OCI-LY3 (cell line): ENCODE results near the gene GJA5.

Experiments used
- H2AFZ ChIP-seq: fragments of 200-600, 300-600 bp; shearing (Covaris generic); 2 replicates; pipeline ENCODE4 v1.6.0; 2014; ENCODE audit warnings: antibody characterized with exemption, low read depth, low read length
- H3K27ac ChIP-seq: fragments of 200-600, 300-600 bp; sonication (generic); 2 replicates; pipeline ENCODE4 v1.5.1; 2014; ENCODE audit warnings: mild to moderate bottlenecking, low read length, moderate library complexity, mixed read lengths
- H3K27me3 ChIP-seq: fragments of 200-600, 300-600 bp; sonication (generic); 2 replicates; pipeline ENCODE4 v1.6.1; 2014; ENCODE audit warnings: low read depth, low read length, mixed read lengths
- H3K36me3 ChIP-seq: fragments of 200-600, 300-600 bp; sonication (generic); replicated peaks from 2 replicates; pipeline ENCODE3; 2014; ENCODE audit warnings: low read depth, low read length, mixed read lengths
- H3K4me1 ChIP-seq: fragments of 300-600, 200-600 bp; sonication (generic); 2 replicates; pipeline ENCODE4 v1.6.1; 2014; ENCODE audit warnings: low read length, mixed read lengths
- H3K4me2 ChIP-seq: fragments of 200-600, 300-600 bp; sonication (generic); 2 replicates; pipeline ENCODE4 v1.6.1; 2014; ENCODE audit warnings: low read length, mixed read lengths
- H3K4me3 ChIP-seq: fragments of 300-600, 200-600 bp; sonication (generic); 2 replicates; pipeline ENCODE4 v1.5.1; 2014; ENCODE audit warnings: antibody characterized with exemption, mild to moderate bottlenecking, low read length, moderate library complexity
- H3K79me2 ChIP-seq: fragments of 300-600, 200-600 bp; shearing (Covaris generic); 2 replicates; pipeline ENCODE4 v1.6.1; 2014; ENCODE audit warnings: mild to moderate bottlenecking, low read length, mixed read lengths
- H3K9ac ChIP-seq: fragments of 300-600, 200-600 bp; shearing (Covaris generic); 2 replicates; pipeline ENCODE4 v1.6.0; 2014; ENCODE audit warnings: mild to moderate bottlenecking, low read length, moderate library complexity
- H3K9me3 ChIP-seq: fragments of 200-600, 300-600 bp; shearing (Covaris generic); 2 replicates; pipeline ENCODE4 v1.6.1; 2014; ENCODE audit warnings: low read length, mixed read lengths; ENCODE audit not compliant: insufficient read depth
- H4K20me1 ChIP-seq: fragments of 200-600, 300-600 bp; sonication (generic); 2 replicates; pipeline ENCODE4 v1.6.1; 2016; ENCODE audit warnings: low read length, mixed read lengths; ENCODE audit not compliant: insufficient read depth
- EZH2phosphoT487 ChIP-seq: fragments of 200-600 bp; shearing (Covaris generic); IDR thresholded peaks from 2 replicates; pipeline ENCODE4 v1.6.1; 2018; ENCODE audit warnings: antibody characterized with exemption, mixed run types, low read depth
- TF ChIP-seq, protein P1 (sequence below): fragments of 200-600, 300-600 bp; sonication (generic); IDR thresholded peaks from 2 replicates; pipeline ENCODE4 v1.5.1; 2014; ENCODE audit warnings: antibody characterized with exemption, low read length, low read depth

GJA5 gene

DNA sequence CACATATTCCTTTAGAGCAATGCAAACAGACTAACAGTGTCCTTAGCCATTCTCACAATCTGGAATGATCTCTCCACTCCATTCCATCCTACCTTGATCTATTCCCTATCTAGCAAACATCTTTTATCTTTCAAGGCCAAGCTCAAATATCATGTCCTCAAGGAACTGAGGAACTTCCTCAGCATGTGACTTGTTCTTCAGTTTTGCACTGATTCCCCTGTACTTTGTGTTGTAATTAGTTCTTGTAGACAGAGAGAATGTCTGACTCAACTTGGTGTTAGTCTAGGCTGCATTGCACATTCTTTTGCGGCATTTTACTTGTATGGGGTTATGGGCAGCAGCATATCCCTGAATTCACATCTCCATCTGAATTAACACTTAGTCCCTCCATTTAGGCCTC lies 31.5 kb upstream of the GJA5 start:
- H3K4me2 ChIP-seq: no peak overlapping the region
- no peaks in the 10 kb centered on the region for H3K9me3 ChIP-seq
- no peaks in the 10 kb centered on the region for H3K79me2 ChIP-seq
- no peak overlapping the region for H2AFZ ChIP-seq
- H4K20me1 ChIP-seq: no peaks in the 10 kb centered on the region
- peaks cover 17% of the 10 kb centered on the region; the same call in 1 of the 2 replicates for H3K27me3 ChIP-seq
- H3K4me3 ChIP-seq: no peak overlapping the region
- no peak overlapping the region for H3K27ac ChIP-seq
- no peak overlapping the region for H3K9ac ChIP-seq
- no peaks in the 10 kb centered on the region for H3K36me3 ChIP-seq
- no peak for TF ChIP-seq EZH2phosphoT487
- TF ChIP-seq, protein P1, sequence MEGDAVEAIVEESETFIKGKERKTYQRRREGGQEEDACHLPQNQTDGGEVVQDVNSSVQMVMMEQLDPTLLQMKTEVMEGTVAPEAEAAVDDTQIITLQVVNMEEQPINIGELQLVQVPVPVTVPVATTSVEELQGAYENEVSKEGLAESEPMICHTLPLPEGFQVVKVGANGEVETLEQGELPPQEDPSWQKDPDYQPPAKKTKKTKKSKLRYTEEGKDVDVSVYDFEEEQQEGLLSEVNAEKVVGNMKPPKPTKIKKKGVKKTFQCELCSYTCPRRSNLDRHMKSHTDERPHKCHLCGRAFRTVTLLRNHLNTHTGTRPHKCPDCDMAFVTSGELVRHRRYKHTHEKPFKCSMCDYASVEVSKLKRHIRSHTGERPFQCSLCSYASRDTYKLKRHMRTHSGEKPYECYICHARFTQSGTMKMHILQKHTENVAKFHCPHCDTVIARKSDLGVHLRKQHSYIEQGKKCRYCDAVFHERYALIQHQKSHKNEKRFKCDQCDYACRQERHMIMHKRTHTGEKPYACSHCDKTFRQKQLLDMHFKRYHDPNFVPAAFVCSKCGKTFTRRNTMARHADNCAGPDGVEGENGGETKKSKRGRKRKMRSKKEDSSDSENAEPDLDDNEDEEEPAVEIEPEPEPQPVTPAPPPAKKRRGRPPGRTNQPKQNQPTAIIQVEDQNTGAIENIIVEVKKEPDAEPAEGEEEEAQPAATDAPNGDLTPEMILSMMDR: no peak
- no peaks in the 10 kb centered on the region for H3K4me1 ChIP-seq

DNA sequence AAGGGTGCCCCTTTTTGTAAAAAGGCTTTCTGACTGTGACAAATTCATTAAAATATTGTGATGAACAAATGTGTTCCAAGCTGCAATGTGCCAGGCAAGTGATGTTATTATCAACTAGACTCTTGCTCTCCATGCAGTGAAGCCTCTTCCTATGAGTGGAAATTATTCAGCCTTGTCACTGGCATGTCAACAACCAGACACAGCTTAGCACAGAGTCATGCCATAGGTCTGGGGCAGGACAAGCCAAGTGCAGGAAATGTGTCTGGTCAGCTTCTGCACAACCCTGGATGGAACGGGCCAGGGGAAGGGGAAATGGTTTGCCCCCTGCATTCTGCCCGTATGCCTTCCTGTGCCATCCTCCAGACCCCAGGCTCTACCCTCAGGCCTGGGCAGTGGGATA lies 27.4 kb upstream of the GJA5 start:
- no peak for TF ChIP-seq EZH2phosphoT487
- TF ChIP-seq, protein P1: no peak
- Histone ChIP-seq H3K9ac (no peak overlapping the region), H3K27ac (no peak overlapping the region), H3K4me1 (no peaks in the 10 kb centered on the region), H3K27me3 (peaks cover 46% of the 10 kb centered on the region), H3K79me2 (no peaks in the 10 kb centered on the region), H3K9me3 (no peaks in the 10 kb centered on the region), H3K4me2 (no peak overlapping the region), H2AFZ (no peak overlapping the region), H4K20me1 (no peaks in the 10 kb centered on the region), H3K36me3 (no peaks in the 10 kb centered on the region), H3K4me3 (no peak overlapping the region)

DNA sequence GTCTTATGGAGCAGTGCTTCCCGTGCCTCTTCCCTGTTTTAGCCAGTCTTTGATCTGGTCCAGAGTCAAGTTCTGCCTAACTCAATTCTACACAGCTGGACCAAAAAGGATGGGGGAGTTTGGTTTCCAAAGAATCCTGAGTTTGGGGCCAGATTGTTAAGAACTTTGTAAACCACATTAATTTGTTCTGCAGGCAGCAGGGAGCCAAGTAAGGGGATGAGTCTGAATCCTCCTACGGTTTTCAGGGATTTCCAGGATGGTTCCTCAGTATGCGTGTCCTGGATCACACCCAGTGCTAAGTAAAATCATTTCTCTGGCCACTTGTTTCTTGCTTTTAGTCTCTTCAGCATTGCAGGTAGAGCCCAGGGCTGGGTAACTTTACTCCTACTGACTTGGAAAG lies 26.1 kb upstream of the GJA5 start:
- H3K4me1 ChIP-seq: no peaks in the 10 kb centered on the region
- H3K27me3 ChIP-seq: peaks cover 53% of the 10 kb centered on the region
- no peak overlapping the region for H3K27ac ChIP-seq
- no peaks in the 10 kb centered on the region for H3K79me2 ChIP-seq
- no peak overlapping the region for H3K4me2 ChIP-seq
- no peak overlapping the region for H3K4me3 ChIP-seq
- H3K9me3 ChIP-seq: no peaks in the 10 kb centered on the region
- TF ChIP-seq, protein P1: no peak
- H2AFZ ChIP-seq: no peak overlapping the region
- no peak overlapping the region for H3K9ac ChIP-seq
- H4K20me1 ChIP-seq: no peaks in the 10 kb centered on the region
- no peaks in the 10 kb centered on the region for H3K36me3 ChIP-seq

DNA sequence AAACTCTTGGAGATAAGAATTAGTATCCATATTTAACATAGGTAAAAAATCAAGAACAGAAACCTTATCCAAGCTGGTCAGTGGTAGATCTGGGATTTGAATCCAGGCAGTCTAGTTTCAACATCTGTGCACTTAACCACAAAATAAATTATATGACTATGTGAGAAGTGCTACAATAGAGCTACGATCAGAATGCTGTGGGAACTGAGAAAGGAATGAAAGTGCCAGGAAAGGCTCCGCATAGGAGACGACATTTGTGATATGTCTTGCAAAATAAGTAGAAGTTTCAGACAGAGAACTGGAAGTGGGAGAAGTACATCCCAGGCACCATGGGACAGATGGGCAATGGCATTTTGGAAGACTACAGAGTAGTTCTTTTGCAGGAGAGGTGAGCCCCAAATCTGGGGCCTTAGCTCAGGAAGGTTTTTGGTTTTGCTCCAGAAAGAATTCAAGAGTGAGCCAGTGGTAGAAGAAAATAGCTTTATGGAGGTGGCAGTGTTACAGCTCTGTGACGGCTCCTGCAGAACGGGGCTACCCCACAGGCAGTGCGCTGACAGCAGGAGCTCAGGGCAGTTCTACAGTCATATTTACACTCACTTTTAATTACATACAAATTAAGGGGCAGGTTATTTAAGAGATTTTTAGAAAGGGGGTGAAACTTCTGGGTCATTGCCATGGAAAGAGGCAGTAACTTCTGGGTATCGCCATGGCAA lies 25.5 kb upstream of the GJA5 start:
- Histone ChIP-seq H3K79me2 (no peaks in the 10 kb centered on the region), H3K9ac (no peak overlapping the region), H2AFZ (no peak overlapping the region), H3K4me2 (no peak overlapping the region), H3K9me3 (no peaks in the 10 kb centered on the region), H4K20me1 (no peaks in the 10 kb centered on the region), H3K27ac (no peak overlapping the region), H3K4me3 (no peak overlapping the region), H3K4me1 (no peaks in the 10 kb centered on the region), H3K36me3 (no peaks in the 10 kb centered on the region), H3K27me3 (peaks cover 59% of the 10 kb centered on the region)
- TF ChIP-seq EZH2phosphoT487: no peak
- TF ChIP-seq, protein P1: no peak
